HG02642 (cell line): Measurements from ENCODE around the gene AIMP2.
"Not testable (repeated sequence)": the region's sequence is repeated elsewhere in the genome, so short reads cannot be mapped to it uniquely, and the experiment has no call there.

ENCODE experiments used
- ATAC-seq: cut with Tn5 transposase; IDR thresholded peaks from one replicate; pipeline ENCODE4 v1.9.1; 2021; ENCODE audit warnings: mild to moderate bottlenecking; ENCODE audit not compliant: unreplicated experiment, poor library complexity

AIMP2 gene

DNA sequence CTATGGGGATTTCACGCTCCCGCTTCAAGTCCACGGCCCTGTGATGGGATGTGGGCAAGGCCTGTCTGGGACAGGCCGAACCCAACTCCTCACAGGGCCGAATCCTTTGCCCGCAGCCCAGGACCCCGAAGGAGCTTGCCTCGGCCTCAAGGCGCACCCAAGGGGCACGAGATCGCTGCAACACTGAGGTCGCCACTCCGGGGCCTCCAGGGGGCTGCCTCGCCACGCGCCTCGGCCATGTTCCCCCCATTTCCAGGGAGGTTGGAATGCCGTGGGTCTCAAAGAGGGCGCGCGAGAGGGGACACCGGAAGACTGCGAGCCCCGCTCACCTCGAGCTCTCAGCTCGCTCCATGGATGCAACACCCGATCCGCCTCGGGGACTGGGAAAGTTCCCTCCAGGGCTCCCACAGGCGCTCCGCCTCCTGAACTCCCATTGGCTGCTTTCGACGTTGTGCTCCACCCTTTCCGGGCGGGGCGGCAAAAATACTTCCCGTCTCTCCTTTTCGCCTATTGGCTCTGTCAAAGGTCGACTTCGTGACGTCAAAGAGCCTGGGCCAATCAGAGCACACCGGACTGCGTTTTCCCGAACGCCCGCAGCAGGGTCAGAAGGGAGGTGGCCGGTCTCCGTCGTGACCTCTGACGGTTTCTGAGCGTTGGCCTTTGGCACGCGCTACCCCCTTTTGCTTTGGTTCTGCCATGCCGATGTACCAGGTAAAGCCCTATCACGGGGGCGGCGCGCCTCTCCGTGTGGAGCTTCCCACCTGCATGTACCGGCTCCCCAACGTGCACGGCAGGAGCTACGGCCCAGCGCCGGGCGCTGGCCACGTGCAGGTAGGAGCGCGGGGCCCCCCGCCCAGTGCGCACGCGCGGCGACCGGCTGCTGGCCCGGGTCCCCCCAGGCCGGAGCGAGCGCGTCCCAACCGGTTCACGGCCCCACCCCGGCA, at the start of gene AIMP2, which contains the start of gene PMS2:
AIMP2 (plus strand) TSS at position 605 of the 944 bp plus-strand sequence; CDS start at position 697, 92 bp downstream.
PMS2 (minus strand) TSS at position 382 of the 944 bp plus-strand sequence; CDS start at position 352, 30 bp downstream.
- ATAC-seq = peak; percentile 95

DNA sequence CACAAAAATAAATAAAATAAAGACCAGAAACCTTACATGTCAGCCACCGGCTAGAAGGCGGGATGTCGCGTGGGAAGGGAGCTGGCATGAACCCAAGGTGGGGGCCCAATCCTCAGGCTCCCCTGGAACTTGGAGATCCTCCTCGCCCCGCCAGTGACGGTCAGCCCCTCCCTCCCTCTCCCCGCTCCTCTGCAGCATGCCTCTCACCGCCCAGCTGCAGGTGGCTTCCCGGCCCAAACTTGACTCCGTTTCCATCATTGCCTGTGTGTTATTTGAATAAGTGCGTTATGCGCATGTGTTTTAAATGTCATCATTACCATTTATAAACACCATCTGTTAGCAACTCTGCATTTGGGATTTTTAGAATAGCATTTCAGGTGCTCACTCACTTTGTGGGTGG, 45.9 kb upstream of the AIMP2 start:
- not testable (repeated sequence) for ATAC-seq

DNA sequence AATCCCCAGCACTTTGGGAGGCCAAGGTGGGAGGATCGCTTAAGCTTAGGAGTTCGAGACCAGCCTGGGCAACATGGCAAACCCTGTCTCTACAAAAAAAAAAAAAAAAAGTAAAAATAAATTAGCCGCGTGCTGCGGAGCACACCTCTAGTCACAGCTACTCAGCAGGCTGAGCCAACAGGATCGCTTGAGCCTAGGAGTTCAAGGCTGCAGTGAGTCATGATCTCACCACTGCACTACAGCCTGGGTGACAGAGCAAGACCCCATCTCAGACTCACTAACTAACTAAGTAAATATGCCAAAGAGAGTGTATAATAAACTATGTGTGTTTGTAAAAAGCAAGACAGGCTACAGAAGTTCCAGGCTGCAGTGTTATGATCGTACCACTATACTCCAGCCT, 45.3 kb upstream of the AIMP2 start:
- ATAC-seq = not testable (repeated sequence)

- ATAC-seq = not testable (repeated sequence)
These were observed 38.6 kb upstream of the AIMP2 start, which contains the start of gene RSPH10B for GRCh38 chr7:5970347-5970911. Gene RSPH10B (minus strand): TSS chr7:5970689. CDS start chr7:5967116, 3,573 bp downstream.

DNA sequence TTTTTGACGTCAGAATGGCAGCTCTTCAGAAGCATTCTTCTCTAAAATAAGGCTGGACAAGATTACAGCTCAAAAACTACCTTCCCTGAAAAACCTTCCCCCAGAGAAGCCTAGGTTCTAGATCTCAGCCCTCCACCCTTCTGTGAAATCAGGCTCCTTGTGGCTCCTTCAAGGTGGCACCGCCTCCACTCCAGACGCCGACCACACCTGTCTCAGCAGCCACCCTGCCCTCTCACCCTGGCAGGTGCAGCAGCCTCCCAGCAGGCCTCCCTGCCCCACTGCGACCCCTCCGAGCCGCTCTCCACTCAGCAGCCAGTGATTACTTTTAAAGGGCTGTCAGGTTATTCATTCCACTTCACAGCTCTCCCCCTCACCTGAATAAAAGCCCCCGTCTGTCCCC, 35.5 kb upstream of the AIMP2 start:
- not testable (repeated sequence) for ATAC-seq

GRCh38 chr7:5979680-5980314, 29.3 kb upstream of the AIMP2 start:
- ATAC-seq = not testable (repeated sequence)

GRCh38 chr7:5987061-5987460, 22.0 kb upstream of the AIMP2 start:
- not testable (repeated sequence) for ATAC-seq

- no peak for ATAC-seq
These were observed 11.8 kb upstream of the AIMP2 start for GRCh38 chr7:5997210-5997808.

- no peak for ATAC-seq
These were observed 1.7 kb upstream of the AIMP2 start for GRCh38 chr7:6007386-6007785.

GRCh38 chr7:6007835-6008590, 1.1 kb upstream of the AIMP2 start:
- not testable (repeated sequence) for ATAC-seq

DNA sequence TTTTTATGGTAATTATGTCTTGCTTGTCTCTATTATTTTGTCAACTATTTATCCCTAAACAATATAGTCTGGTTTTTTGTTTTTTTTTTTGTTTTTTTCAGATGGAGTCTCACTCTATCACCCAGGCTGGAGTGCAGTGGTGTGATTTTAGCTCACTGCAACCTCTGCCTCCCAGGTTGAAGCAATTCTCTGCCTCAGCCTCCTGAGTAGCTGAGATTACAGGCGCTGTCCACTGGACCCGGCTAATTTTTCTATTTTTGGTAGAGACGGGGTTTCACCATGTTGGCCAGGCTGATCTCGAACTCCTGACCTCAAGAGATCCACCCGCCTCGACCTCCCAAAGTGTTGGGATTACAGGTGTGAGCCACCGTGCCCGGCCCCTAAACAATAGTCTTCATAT, 1.3 kb downstream of the AIMP2 start:
- not testable (repeated sequence) for ATAC-seq

DNA sequence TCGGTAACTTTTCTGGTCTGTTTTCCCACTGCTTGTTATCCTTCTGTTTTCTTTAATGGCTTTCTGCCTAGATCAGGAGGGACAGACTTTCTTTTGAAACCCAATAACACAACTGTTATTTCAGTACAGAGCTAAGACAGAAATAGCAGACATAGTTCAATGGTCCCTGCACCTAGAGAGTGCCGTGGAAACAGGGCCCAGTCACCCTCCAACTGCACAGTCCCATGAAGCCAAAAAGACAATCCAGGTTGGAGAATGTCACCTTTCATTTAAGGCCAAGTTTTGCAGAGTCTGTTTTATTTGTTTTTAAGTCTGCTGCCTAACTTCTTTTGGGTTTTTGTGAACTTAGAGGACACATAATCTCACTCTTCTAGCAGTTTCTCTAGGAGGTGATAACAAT, 2.5 kb downstream of the AIMP2 start:
- no peak for ATAC-seq

DNA sequence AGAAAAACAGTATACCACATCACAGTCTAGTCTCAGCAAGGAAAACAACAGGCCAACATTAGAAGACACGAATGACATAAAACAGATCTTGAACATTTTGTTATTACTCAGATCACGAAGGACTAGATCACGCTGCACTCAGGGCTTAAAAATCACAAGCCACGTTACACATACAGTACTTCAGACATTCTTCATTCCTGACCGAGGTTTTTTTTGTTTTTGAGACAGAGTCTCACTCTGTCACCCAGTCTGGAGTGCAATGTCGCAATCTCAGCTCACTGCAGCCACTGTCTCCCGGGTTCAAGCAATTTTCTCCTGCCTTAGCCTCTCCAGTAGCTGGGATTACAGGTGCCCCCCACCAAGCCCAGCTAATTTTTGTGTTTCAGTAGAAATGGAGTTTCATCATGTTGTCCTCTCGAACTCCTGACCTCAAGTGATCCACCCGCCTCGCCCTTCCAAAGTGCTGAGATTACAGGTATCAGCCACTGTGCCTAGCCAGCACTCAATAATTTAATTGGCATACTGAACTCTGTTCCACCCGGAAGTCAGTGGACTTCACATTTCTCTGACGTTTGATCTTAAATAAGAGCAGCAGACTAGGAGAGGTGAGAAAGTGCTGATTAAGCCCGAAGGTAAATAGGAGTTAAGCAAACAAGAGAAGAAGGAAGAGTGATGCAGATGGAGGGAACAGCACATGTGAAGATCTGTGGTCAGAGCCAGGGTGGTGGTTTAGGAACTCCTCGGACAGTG, 3.5 kb downstream of the AIMP2 start:
- no peak for ATAC-seq

- no peak for ATAC-seq
These were observed 7.0 kb downstream of the AIMP2 start for GRCh38 chr7:6015917-6016652.

DNA sequence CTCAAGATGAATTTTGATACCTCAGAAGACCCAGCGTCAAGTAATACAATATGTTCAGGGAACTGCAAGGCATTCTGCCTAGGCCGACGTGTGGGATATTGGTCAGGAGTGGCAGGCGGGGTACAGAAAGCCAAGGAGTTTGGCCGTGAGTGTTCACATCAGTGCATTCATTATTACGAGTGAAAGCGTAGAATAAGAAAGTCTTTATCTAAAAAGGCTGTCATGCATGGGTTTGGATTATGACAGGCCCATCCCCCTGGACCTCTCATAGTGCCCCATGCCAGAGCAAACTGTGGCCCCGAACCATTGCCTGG, 7.5 kb downstream of the AIMP2 start:
- no peak for ATAC-seq

DNA sequence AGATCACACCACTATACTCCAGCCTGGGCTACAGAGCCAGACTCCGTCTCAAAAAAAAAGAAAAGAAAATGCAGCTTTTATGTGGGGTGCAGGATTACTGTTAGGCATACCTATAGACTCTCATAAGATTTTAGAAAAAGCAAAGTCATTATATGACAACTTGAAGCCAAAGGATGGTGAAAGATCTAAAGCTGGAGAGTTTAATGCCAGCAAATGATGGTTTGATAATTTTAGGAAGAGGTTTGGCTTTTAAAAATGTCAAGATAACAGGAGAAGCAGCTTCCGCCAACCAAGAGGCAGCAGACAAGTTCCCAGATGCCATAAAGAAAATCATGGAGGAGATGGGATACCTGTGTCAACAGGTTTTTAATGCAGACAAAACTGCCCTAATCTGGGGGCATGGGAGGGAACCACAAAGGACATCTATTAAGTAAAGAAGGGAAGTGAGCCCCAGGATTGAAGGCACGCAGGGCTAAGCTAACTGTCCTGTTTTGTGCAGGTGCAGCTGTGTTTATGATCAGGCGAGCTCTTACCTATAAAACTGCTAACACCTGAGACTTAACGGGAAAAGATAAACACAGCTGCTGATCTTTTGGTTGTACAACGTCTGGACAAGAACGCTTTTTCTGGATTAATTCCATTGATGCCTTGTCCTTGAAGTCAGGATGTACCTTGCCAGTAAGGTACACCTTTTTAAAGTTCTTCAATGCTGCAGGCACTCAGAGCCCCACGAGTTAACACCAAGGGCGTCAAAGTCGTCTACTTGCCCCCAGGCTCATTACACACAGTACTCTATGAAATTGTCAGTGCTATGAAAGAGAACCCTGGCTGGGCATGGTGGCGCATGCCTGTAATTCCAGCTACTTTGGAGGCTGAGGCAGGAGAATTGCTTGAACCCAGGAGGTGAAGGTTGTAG, 11.6 kb downstream of the AIMP2 start:
- ATAC-seq = no peak

DNA sequence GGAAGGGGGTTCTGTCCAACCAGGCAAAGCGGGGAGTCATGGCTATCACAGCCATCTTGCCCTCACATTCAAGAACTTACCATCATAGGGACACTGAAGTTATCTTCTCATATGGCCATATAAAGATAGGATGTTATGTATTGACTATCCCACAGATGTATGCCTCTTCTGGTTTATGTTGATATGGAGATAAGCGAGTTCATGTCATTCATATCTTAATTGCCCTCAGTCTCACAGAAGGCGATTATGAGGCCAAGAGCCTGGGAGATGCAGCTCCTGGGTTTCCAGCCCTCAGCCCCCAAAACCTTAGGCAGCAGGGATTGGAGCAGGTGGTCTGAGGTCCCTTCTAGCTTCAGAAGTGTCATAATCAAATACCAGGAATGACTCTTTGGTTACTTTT, 13.6 kb downstream of the AIMP2 start:
- ATAC-seq = no peak
